HepG2 (cell line): ENCODE measurements around the gene DIAPH3.

ENCODE experiments used
- ARNTL ChIP-seq: sonication (generic); formaldehyde crosslinking; IDR thresholded peaks from 2 replicates; pipeline ENCODE4 v1.4.0; 2020; ENCODE audit warnings: mild to moderate bottlenecking, missing genetic modification reagents
- CTCF ChIP-seq: sonication (generic); formaldehyde crosslinking; IDR thresholded peaks from 2 replicates; pipeline ENCODE4 v1.5.0; 2020; ENCODE audit warnings: mild to moderate bottlenecking, missing genetic modification reagents, moderate library complexity
- EZH2 ChIP-seq: conservative IDR thresholded peaks from 2 replicates; pipeline ENCODE4 v1.6.1; 2012; ENCODE audit warnings: mild to moderate bottlenecking, low read depth, low read length, moderate library complexity
- SALL2 ChIP-seq: sonication (generic); formaldehyde crosslinking; IDR thresholded peaks from 2 replicates; pipeline ENCODE4 v1.8.1; 2023; ENCODE audit warnings: mild to moderate bottlenecking, missing genetic modification reagents, inconsistent platforms
- USF2 ChIP-seq, 2 experiments: sonication (generic) in 1 of 2; formaldehyde crosslinking in 1 of 2; IDR thresholded peaks; 2 replicates each; pipeline versions ENCODE4 v1.5.1 to v1.6.1; 2011 to 2020; ENCODE audit warnings: borderline replicate concordance in 1 of 2, low read depth in 1 of 2, low read length in 1 of 2, mild to moderate bottlenecking in 1 of 2, missing genetic modification reagents in 1 of 2, moderate library complexity in 1 of 2
- ZNF451 ChIP-seq: sonication (generic); formaldehyde crosslinking; IDR thresholded peaks from 2 replicates; pipeline ENCODE4 v1.5.0; 2020; ENCODE audit warnings: mild to moderate bottlenecking, missing genetic modification reagents
- ZNF530 ChIP-seq: sonication (generic); formaldehyde crosslinking; IDR thresholded peaks from 2 replicates; pipeline ENCODE4 v1.5.0; 2020; ENCODE audit warnings: low read depth, mild to moderate bottlenecking, missing genetic modification reagents
- ZSCAN29 ChIP-seq: sonication (generic); formaldehyde crosslinking; conservative IDR thresholded peaks from 2 replicates; pipeline ENCODE4 v1.4.0; 2020; ENCODE audit warnings: mild to moderate bottlenecking, missing genetic modification reagents

DNA sequence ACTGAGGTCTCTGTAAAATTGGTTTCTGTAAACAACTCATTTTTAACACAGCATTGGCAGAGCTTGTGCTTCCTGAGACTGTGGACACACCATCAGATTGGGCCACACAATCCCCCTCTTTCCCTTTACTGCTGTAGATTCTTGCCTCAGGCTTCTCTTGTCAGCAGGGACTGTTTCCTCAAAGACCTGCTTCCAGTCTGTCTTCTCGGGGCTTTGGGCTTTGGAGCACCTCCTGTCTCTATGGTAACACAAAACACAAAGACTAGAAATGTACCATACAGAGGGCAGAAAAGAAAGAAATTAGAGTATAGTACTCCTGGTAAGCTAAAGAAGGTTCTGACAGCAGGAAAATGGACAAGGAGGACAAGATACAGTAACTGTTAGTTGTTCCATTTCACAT lies 484.5 kb downstream of the DIAPH3 start:
- no peak for TF ChIP-seq ZSCAN29
- TF ChIP-seq CTCF (CRISPR knock-in tag): no peak
- TF ChIP-seq ZNF530 (CRISPR knock-in tag): no peak
- no peak for TF ChIP-seq ARNTL (CRISPR knock-in tag)
- TF ChIP-seq EZH2: no peak
- no peak for TF ChIP-seq ZNF451 (CRISPR knock-in tag)
- TF ChIP-seq SALL2 (CRISPR knock-in tag): no peak
- no peak for TF ChIP-seq USF2 (IDR thresholded peaks at IDR 0.05; ENCODE audit: low read depth, low read length)
- TF ChIP-seq USF2 (CRISPR knock-in tag; IDR thresholded peaks at IDR 0.05; ENCODE audit: borderline replicate concordance): no peak
